Neural cell (in vitro differentiated cells): Measurements from ENCODE around the gene GFRA1. TPM values are rescaled to one million over a fixed set of nuclear protein-coding genes. Genes with fewer than 3 reads are reported as not detected.

ENCODE experiments used
- H2AFZ ChIP-seq: fragments of 200-600, 300-800 bp; sonication (generic), shearing (Covaris generic); 2 replicates; pipeline ENCODE4 v1.6.0; 2014; ENCODE audit warnings: low read depth, mild to moderate bottlenecking, antibody characterized with exemption, low read length, moderate library complexity
- H3F3A ChIP-seq: fragments of 200-600 bp; shearing (Covaris generic); 2 replicates; pipeline ENCODE4 v1.6.1; 2016; ENCODE audit warnings: mild to moderate bottlenecking, moderate library complexity, mixed read lengths, antibody characterized with exemption, low read length; ENCODE audit not compliant: insufficient read depth, poor library complexity, severe bottlenecking
- H3K27ac ChIP-seq: fragments of 200-600, 300-800 bp; sonication (generic), shearing (Covaris generic); 2 replicates; pipeline ENCODE4 v1.5.1; 2014; ENCODE audit warnings: mild to moderate bottlenecking, low read length, moderate library complexity
- H3K27me3 ChIP-seq: fragments of 300-800, 200-600 bp; sonication (generic), shearing (Covaris generic); 2 replicates; pipeline ENCODE4 v1.6.0; 2014; ENCODE audit warnings: mild to moderate bottlenecking, low read depth, low read length, moderate library complexity; ENCODE audit not compliant: insufficient read depth
- H3K36me3 ChIP-seq: fragments of 300-800, 200-600 bp; sonication (generic), shearing (Covaris generic); 2 replicates; pipeline ENCODE4 v1.5.1; 2014; ENCODE audit warnings: mild to moderate bottlenecking, antibody characterized with exemption, low read length, moderate library complexity; ENCODE audit not compliant: insufficient read depth
- H3K4me2 ChIP-seq: fragments of 300-800, 200-600 bp; sonication (generic), shearing (Covaris generic); 2 replicates; pipeline ENCODE4 v1.6.0; 2014; ENCODE audit warnings: mild to moderate bottlenecking, low read length
- H3K4me3 ChIP-seq: fragments of 300-800, 200-600 bp; sonication (generic), shearing (Covaris generic); 2 replicates; pipeline ENCODE4 v1.5.1; 2014; ENCODE audit warnings: mild to moderate bottlenecking, low read length, moderate library complexity
- H3K79me2 ChIP-seq: fragments of 200-600 bp; shearing (Covaris generic); replicated peaks from 2 replicates; pipeline ENCODE4 v1.6.0; 2014; ENCODE audit warnings: mild to moderate bottlenecking, low read length, moderate library complexity; ENCODE audit not compliant: insufficient read depth
- H3K9ac ChIP-seq: fragments of 300-800, 200-600 bp; sonication (generic), shearing (Covaris generic); 2 replicates; pipeline ENCODE4 v1.6.1; 2016; ENCODE audit warnings: mild to moderate bottlenecking, low read length, mixed read lengths
- H3K9me2 ChIP-seq: fragments of 200-600 bp; shearing (Covaris generic); 2 replicates; pipeline ENCODE4 v1.6.1; 2016; ENCODE audit warnings: mild to moderate bottlenecking, low read length, mixed read lengths; ENCODE audit not compliant: insufficient read depth
- H3K9me3 ChIP-seq: fragments of 200-600, 300-800 bp; sonication (generic), shearing (Covaris generic); 2 replicates; pipeline ENCODE4 v1.6.1; 2016; ENCODE audit warnings: mild to moderate bottlenecking, mixed run types, low read length, moderate library complexity, mixed read lengths
- H4K20me1 ChIP-seq: fragments of 200-600 bp; shearing (Covaris generic); 2 replicates; pipeline ENCODE4 v1.6.1; 2016; ENCODE audit warnings: mild to moderate bottlenecking, mixed run types; ENCODE audit not compliant: insufficient read depth
- EP300 ChIP-seq: fragments of 450-650 bp; conservative IDR thresholded peaks from 2 replicates; pipeline ENCODE4 v1.6.1; 2014; ENCODE audit warnings: antibody characterized with exemption, mild to moderate bottlenecking, moderate library complexity; ENCODE audit not compliant: poor library complexity, severe bottlenecking
- EZH2 ChIP-seq: fragments of 200-600, 300-800 bp; shearing (Covaris generic), sonication (generic); IDR thresholded peaks from 2 replicates; pipeline ENCODE4 v1.6.1; 2014; ENCODE audit warnings: antibody characterized with exemption, low read length, borderline replicate concordance, mild to moderate bottlenecking; ENCODE audit not compliant: insufficient read depth, poor library complexity, severe bottlenecking
- MXI1 ChIP-seq: fragments of 450-650 bp; conservative IDR thresholded peaks from 2 replicates; pipeline ENCODE4 v1.6.1; 2014; ENCODE audit warnings: antibody characterized with exemption, mild to moderate bottlenecking; ENCODE audit not compliant: poor library complexity, severe bottlenecking
- POLR2AphosphoS5 ChIP-seq: IDR thresholded peaks from 2 replicates; pipeline ENCODE4 v1.6.1; 2012
- RAD21 ChIP-seq: fragments of 450-650 bp; conservative IDR thresholded peaks from 2 replicates; pipeline ENCODE4 v1.6.1; 2014; ENCODE audit warnings: antibody characterized with exemption, mild to moderate bottlenecking, moderate library complexity
- SMC3 ChIP-seq: fragments of 450-650 bp; conservative IDR thresholded peaks from 2 replicates; pipeline ENCODE4 v1.6.1; 2014; ENCODE audit warnings: antibody characterized with exemption, mild to moderate bottlenecking, moderate library complexity; ENCODE audit not compliant: poor library complexity
- TAF1 ChIP-seq: IDR thresholded peaks from 2 replicates; pipeline ENCODE4 v1.6.1; 2012; ENCODE audit warnings: low read depth
- polyA plus RNA-seq: library from polyadenylated mRNA; depleted of rRNA; stranded (reverse); fragments of >200 nt; gene quantifications from 2 replicates; pipeline ENCODE4 v1.2.3, GENCODE V29; 2014
- TF ChIP-seq, protein P1 (sequence below): IDR thresholded peaks from 2 replicates; pipeline ENCODE4 v1.6.1; 2012; ENCODE audit warnings: borderline replicate concordance
- TF ChIP-seq, protein P2 (sequence below): fragments of 450-650 bp; IDR thresholded peaks from 2 replicates; pipeline ENCODE4 v1.5.1; 2014; ENCODE audit warnings: antibody characterized with exemption, mild to moderate bottlenecking, moderate library complexity; ENCODE audit not compliant: poor library complexity, severe bottlenecking

GFRA1 gene
- polyA plus RNA-seq, 1 donor from 2014 or later, result 2.3 TPM

DNA sequence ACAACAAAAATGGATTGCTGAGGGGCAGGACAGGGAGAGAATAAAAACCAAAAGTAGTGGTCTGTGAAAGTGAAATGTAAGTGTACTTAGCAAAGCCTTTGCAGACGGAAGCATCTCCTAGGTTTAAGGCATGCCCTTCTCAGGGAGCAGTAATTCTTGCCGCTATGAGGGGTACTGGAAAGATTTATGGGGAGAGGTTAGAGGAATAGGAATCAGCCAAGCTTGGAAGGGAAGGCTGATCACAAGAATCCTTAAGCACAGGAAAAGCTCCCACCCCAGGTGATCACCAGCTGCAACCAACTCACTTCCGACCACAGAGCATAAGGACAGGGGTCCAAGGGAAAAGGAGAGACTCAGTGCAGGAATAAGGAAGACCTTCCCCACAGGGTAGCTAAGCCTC is 10.3 kb downstream of the GFRA1 start:
- TF ChIP-seq RAD21 (no peak), MXI1 (no peak), EZH2 (no peak), POLR2AphosphoS5 (no peak), SMC3 (no peak)
- Histone ChIP-seq H3K4me3 (no peak overlapping the region), H3K9me2 (no peaks in the 10 kb centered on the region), H3F3A (no peaks in the 10 kb centered on the region), H3K9ac (no peak overlapping the region), H3K27me3 (no peaks in the 10 kb centered on the region), H4K20me1 (no peaks in the 10 kb centered on the region), H3K36me3 (no peaks in the 10 kb centered on the region), H3K4me2 (no peak overlapping the region), H3K27ac (no peak overlapping the region), H2AFZ (no peak overlapping the region), H3K9me3 (no peaks in the 10 kb centered on the region), H3K79me2 (no peaks in the 10 kb centered on the region)

DNA sequence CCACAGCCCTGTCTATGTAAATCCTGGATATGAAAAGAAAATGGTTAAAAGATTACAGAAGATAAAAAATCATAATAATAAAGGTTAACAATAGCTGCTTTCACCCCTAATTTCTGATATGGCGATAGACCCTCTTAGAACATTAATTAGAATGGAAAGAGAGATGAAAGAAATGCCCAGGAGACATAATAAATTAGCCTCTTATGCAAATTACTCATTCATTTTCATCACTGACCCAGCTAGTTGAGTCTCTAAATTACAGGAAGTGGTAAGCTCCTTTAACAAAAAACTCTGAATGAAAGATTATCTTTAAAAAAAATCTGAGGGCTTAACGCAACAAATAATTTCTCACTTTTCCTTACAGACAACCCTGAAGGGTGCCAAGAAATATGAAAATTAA is 12.4 kb downstream of the GFRA1 start:
- Histone ChIP-seq H4K20me1 (no peaks in the 10 kb centered on the region), H2AFZ (no peak overlapping the region), H3K4me3 (no peak overlapping the region), H3K4me2 (no peak overlapping the region), H3K9me2 (no peaks in the 10 kb centered on the region), H3K27me3 (no peaks in the 10 kb centered on the region), H3K36me3 (no peaks in the 10 kb centered on the region), H3F3A (no peaks in the 10 kb centered on the region), H3K79me2 (no peaks in the 10 kb centered on the region), H3K27ac (no peak overlapping the region), H3K9me3 (no peaks in the 10 kb centered on the region), H3K9ac (no peak overlapping the region)
- TF ChIP-seq RAD21, result no peak
- TF ChIP-seq, protein P1, sequence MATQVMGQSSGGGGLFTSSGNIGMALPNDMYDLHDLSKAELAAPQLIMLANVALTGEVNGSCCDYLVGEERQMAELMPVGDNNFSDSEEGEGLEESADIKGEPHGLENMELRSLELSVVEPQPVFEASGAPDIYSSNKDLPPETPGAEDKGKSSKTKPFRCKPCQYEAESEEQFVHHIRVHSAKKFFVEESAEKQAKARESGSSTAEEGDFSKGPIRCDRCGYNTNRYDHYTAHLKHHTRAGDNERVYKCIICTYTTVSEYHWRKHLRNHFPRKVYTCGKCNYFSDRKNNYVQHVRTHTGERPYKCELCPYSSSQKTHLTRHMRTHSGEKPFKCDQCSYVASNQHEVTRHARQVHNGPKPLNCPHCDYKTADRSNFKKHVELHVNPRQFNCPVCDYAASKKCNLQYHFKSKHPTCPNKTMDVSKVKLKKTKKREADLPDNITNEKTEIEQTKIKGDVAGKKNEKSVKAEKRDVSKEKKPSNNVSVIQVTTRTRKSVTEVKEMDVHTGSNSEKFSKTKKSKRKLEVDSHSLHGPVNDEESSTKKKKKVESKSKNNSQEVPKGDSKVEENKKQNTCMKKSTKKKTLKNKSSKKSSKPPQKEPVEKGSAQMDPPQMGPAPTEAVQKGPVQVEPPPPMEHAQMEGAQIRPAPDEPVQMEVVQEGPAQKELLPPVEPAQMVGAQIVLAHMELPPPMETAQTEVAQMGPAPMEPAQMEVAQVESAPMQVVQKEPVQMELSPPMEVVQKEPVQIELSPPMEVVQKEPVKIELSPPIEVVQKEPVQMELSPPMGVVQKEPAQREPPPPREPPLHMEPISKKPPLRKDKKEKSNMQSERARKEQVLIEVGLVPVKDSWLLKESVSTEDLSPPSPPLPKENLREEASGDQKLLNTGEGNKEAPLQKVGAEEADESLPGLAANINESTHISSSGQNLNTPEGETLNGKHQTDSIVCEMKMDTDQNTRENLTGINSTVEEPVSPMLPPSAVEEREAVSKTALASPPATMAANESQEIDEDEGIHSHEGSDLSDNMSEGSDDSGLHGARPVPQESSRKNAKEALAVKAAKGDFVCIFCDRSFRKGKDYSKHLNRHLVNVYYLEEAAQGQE, result no peak
- TF ChIP-seq, protein P2, sequence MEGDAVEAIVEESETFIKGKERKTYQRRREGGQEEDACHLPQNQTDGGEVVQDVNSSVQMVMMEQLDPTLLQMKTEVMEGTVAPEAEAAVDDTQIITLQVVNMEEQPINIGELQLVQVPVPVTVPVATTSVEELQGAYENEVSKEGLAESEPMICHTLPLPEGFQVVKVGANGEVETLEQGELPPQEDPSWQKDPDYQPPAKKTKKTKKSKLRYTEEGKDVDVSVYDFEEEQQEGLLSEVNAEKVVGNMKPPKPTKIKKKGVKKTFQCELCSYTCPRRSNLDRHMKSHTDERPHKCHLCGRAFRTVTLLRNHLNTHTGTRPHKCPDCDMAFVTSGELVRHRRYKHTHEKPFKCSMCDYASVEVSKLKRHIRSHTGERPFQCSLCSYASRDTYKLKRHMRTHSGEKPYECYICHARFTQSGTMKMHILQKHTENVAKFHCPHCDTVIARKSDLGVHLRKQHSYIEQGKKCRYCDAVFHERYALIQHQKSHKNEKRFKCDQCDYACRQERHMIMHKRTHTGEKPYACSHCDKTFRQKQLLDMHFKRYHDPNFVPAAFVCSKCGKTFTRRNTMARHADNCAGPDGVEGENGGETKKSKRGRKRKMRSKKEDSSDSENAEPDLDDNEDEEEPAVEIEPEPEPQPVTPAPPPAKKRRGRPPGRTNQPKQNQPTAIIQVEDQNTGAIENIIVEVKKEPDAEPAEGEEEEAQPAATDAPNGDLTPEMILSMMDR, result no peak
- no peak for TF ChIP-seq POLR2AphosphoS5
- no peak for TF ChIP-seq MXI1
- no peak for TF ChIP-seq TAF1
- no peak for TF ChIP-seq EP300
- TF ChIP-seq EZH2, result no peak
- no peak for TF ChIP-seq SMC3

DNA sequence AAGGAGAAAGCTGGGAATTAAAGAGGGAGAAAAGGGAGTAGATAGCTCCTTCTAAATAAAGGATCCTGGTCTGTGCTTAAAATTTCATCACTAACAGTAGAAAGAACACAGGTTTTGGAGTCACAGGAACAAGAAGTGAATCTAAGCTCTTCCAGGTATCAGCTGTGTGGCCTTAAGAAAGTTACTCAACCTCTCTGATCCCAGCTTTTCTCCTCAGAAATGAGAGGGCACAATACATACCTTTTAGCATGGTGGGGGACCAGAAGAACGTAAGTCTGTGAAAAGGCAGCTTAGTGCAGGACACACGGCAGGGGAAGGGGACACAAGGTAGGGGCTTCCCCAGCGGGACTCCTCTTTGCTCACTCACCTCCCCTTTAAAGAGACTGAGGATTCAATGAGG is 13.4 kb downstream of the GFRA1 start:
- TF ChIP-seq, protein P2, result no peak
- TF ChIP-seq, protein P1, result no peak
- TF ChIP-seq TAF1, result no peak
- no peak for TF ChIP-seq EZH2
- no peak for TF ChIP-seq POLR2AphosphoS5
- no peak for TF ChIP-seq MXI1
- TF ChIP-seq RAD21, result no peak
- TF ChIP-seq EP300, result no peak
- TF ChIP-seq SMC3, result no peak
- H3F3A ChIP-seq, result no peaks in the 10 kb centered on the region
- H3K27ac ChIP-seq, result no peak overlapping the region
- no peak overlapping the region for H3K4me2 ChIP-seq
- H4K20me1 ChIP-seq, result no peaks in the 10 kb centered on the region
- H3K9ac ChIP-seq, result no peak overlapping the region
- no peak overlapping the region for H3K4me3 ChIP-seq
- H3K79me2 ChIP-seq, result no peaks in the 10 kb centered on the region
- H2AFZ ChIP-seq, result no peak overlapping the region
- no peaks in the 10 kb centered on the region for H3K9me2 ChIP-seq
- no peaks in the 10 kb centered on the region for H3K9me3 ChIP-seq
- H3K36me3 ChIP-seq, result no peaks in the 10 kb centered on the region
- H3K27me3 ChIP-seq, result no peaks in the 10 kb centered on the region
